GM18867 (cell line): ENCODE results near the gene CRISPLD2.
"Not testable (repeated sequence)": the region's sequence is repeated elsewhere in the genome, so short reads cannot be mapped to it uniquely, and the experiment has no call there.

ENCODE experiments used
- ATAC-seq: cut with Tn5 transposase; IDR thresholded peaks from one replicate; pipeline ENCODE4 v1.9.1; 2021; ENCODE audit warnings: mild to moderate bottlenecking, moderate library complexity; ENCODE audit not compliant: unreplicated experiment

Gene CRISPLD2

DNA sequence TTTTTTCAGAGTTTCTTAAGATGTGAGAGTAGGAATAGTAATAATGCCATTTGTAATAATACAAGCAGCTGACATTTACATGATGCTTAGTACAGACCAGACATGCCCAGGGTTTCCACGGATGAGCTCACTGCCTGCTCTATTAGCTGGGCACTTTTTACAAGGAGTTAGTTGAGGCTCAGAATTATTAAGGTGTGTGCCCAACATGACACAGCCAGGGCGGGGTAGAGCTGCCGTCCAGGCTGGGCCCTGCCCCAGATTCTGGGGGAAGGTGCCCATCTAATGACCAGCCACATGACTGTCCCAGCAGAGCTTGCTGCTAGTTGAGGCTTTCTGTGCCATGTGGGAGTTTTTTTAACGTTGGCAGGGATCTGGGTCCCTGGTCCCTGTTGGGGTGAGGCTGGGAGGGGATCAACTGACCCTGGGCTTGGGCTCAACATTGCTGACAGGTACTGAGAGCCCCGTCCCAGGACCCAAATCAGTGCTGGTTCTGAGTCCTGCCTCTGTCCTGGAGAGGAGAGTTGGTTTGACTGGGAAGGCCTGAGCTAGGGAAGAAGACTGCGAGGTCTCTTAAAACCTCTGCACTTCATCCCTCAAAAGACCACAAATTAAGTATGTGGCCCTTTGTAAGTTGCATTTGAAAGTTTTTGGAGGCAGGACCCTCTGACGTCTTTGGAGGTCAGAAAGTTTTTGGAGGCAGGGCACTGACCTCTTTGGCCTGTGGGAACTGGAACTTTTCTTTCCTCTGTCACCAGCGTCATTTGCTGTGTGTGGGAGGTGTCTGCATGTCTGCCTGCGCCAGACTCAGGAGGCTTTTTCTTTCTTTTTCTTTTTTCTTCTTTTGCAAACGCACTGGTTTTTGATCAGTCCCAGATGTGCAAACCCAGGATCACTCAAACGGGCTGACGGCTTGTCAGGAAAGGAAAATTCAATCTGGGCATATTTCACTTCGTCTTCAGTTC lies 2.2 kb downstream of the CRISPLD2 start:
- no peak for ATAC-seq

DNA sequence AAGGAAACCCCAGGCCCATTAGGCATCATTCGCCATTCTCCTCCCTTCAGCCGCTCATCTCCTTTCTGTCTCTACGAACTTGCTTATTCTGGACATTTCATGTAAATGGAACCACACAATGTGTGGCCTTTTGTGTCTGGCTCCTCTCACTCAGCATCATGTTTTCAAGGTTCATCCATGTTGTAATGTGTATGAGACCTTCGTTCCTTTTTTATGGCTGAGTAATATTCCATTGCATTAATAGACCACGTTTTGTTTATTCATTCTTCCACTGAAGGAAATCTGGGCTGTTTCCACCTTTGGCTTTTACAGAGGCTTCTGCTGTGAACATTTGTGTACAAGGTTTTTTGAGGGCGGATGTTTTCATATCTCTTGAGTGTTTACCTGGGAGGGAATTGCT lies 3.2 kb downstream of the CRISPLD2 start:
- no peak for ATAC-seq

DNA sequence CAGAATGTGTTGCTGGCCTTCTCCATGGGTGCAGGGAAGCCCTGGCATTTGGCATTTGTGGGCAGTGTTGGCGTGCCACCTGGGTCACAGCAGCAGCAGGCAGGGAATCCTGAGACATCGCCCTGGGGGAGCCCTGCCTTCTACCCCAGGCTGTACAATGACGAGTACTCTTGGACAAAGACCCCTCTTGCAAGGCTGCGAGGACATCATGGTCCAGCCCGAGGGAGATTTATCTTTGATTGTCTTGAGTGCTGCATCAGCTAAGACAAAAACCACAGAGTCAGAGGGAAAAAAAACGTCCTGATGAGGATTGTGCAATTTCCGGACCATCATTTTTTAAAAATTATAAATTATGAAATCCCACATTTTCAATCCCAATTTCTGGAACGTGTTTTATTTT lies 3.7 kb downstream of the CRISPLD2 start:
- no peak for ATAC-seq

DNA sequence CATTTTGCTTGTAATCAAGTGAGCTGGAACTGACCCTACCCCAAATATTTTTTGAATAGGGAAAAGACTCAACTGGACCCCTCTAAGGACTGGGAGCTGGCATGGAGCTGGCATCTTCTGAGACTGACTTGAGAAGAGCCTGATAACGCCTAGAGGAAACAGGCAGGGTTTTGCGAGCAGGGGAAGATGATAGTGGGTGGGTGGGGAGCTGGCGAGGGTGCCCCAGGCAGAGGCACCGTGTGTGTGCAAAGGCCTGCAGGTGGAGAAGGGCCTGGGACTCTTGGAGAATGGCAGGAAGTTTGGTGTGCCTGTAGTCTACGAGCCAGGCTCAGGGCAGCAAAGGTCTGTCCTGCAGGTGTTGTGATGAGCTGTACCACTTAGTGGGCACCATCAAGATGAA lies 4.1 kb downstream of the CRISPLD2 start:
- no peak for ATAC-seq

DNA sequence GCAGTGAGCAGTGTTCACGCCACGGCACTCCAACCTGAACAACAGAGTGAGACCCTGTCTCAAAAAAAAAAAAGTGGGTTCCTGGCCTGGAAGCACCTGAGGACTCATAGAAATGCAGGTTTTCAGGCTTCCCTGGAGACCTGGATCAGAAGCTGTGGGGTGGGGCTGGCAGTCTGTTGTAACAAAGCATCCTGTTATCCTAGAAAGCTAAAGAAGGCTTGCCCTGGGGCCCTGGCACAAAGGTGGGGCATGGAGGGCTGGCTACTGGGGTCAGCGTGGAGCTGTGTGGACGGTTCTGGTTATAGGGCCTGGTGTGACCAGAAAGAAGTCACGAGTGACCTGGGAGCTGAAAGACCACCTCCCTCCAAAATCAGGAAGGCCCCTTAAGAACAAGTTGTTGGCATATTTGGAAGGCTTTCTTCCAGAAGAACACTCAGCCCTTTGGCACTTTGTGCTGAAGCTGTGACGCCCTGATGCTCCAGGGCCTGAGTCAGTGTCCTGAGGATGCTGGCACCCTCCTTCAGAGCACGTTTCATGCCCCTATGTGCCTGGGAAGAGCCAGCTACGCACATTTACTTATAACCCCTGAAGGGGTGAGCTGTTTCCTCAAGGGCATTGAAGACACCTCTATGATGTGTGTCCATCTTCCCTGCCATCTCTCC lies 6.2 kb downstream of the CRISPLD2 start:
- no peak for ATAC-seq

DNA sequence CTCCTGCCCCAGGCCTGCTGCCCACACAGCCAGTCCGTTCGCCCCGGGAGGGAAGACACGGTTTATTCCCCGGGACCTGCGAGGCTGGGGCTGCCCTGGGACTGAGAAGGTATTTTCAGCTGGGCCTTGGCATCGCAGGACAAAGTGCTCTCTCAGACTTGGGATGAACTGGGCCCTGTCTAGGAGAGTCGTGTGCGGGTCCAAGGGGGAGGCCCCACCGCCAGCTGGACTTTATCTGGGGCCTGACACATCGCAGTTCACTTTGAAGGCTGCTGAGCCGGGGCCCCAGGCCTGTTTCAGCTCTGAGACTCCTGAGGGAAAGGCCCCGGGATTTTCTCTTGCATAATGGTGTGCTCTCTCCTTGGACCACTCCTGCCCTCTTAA lies 6.8 kb downstream of the CRISPLD2 start:
- no peak for ATAC-seq

DNA sequence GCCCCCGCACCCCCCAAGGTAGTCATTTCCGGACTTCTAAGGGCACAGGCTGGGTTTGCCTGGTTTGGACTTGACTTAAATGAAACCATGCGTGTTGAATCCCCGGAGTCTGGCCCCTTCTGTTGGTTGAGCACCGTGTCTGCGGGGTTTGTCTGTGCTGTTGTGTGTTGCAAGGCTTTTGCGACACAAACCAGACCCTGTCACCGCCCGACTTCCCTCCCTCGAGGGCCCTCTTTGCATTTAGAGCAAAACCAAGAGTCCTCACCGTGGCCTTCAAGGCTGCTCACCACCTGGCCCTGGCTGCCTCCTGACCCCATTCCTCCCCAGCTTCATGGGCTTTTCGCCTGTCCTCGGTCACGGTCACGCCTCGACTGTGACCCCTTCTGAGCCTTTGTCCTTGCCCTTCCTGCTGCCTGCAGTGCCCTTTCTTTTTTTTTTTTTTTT lies 7.4 kb downstream of the CRISPLD2 start:
- ATAC-seq, result no peak

DNA sequence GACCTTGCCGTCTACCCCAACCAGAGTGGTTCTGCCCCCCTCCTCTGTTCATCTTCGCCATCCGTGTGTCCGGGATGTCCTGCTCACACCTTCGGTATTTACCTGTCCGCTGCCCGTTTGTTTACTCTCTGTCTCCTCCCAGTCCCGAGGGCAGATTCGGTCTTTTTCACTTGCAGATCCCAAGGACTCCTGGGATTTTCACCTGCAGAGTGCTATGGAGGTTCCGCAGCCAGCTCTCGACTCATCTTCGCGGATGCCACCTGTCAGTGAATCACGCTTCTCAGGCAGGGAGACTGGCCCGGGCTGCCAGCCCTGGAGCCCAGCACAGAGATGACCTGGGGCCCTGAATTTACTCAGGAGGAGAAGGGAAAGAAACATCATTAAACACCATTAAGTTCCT lies 8.1 kb downstream of the CRISPLD2 start:
- no peak for ATAC-seq

DNA sequence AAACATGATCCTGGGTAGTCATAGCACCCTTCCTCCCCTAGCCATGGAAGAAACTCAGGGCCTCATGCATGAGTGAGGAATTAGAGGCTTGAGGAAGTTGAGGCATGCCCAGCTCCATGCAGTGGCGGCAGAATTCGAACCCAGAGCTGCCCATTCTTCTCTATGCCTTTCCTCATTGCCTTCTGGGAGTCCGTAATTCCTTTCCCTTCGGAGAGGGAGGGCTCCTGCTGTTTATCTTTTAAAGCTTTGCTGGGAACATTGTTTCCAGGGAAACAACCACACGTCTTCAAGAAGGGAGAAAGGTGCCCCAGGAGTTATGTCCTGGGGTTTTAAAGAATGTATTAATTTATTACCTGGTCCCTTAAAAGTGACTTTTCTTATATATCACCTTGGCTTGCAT lies 8.5 kb downstream of the CRISPLD2 start:
- no peak for ATAC-seq

DNA sequence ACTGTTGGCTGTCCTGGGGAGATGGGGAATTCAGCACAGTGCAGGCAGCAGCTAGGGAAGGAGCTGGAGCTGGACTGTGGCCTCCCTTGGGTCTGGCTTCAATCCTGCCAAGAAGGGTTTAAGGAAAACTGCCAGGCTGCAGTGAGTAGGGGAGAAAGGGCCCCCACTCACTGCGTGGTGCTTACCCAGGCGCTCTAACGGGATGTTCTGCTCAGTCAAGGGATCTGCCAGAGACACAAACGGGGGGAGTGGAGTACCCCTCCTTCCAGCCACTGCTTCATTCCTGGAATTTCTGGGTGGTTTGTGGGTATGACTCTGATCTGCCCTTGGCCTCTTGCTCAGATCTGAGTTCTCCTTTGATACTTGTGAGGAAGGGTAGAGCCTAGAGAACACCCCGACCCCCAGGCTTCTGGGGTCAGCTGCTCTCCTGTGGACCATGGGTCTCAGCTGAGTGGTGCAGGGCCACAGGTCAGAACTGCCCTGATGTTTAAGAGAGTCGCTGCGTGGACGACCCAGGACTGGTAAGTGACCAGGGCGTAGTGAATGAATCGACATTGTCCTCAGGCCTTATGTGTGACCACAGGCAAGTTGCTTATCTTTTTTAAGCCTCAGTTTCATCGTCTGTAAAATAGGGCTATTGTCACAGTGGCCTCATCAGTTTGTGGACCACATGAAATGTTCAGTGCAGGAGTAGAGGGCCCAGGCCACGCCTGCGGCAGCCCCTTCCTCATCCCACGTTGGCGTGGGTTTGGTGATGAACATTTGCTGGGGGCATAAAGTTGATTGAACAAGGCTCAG lies 9.6 kb downstream of the CRISPLD2 start:
- no peak for ATAC-seq

DNA sequence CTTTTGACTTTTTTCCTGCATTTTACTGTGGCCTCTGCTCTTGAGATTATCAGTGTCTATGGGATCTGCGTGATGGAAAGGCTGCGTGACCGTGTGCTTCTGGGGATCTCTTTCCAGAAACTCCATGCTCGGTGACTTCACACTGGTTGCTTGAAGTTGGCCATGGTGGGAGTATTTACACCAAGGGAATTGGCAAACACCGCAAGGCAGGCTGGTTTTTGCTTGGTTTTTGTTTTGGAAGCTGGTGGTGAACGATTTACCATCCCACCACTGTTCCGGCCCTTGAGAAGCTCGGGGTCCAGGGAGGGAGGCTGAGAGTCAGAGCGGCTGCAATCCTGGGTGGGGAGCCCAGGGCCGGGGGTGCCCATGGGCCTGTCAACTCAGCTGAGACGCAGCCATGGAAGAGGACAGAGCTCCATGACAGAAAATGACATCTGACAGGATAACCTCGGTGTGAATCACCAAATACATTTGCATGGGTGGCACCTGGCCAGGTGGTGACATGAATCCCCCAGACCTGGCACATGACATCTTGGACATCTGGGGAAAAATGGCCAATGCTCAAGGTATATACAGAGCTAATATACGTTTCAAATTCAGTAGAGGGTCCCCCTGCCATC lies 11.1 kb downstream of the CRISPLD2 start:
- no peak for ATAC-seq

DNA sequence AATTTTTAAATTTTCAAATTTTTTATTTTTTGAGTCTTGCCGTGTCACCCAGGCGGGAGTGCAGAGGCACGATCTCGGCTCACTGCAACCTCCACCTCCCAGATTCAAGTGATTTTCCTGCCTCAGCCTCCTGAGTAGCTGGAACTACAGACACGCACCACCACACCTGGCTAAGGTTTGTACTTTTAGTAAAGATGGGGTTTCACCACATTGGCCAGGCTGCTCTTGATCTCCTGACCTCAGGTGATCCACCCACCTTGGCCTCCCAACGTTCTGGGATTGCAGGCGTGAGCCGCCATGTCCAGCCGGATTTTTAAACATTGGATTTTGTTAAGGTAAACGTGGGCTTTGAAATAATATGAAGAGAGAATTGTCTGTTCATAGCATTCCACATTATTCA lies 11.9 kb downstream of the CRISPLD2 start:
- not testable (repeated sequence) for ATAC-seq

DNA sequence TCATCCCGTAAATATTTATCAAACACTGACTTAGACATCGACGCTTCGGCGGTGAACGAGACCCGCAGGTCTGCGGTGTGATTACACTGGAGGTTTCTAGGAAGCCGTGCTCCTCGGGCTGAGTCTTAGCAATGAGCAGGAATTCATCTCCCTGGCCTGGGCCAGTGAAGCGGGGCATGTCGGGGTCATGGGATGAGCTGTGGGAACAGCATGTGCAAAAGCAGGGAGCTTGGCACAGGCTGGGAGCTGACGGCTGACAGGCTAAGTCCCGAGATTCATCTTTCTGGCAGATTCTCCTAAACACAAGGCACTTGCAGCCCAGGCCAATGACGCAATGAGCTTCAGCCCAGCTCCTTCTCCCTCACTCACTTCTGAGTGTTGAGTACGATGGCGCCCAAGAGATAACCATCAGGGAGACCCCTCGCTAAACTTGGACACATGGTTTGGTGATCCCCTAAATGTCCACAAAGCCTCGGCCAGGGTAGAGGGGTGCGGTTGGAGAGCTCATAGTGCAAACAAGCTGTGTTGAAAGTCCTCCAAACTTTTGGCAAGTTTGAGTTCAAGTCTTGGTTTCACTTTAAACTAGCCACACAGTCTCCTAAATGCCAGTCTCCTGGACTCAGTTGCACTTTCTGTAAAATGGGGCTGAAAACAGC lies 12.8 kb downstream of the CRISPLD2 start:
- ATAC-seq, result no peak

DNA sequence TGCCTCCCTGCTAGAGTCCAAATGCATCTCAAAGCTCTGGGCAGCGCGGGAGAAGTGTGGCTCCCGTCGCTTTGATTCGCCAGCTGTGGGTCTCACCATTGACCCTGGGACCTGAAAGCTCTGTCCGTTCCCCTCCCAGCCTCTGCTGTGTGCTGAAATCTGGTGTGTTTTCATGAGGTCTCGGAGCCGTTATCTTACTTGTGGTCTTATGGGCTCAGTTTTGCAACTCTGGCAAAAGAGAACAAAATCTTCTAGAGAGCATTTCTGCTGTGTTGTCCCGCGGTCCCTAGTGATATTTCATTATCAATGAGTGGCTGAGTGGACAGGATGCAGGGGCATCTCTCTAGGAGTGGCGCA lies 13.3 kb downstream of the CRISPLD2 start:
- ATAC-seq, result no peak

DNA sequence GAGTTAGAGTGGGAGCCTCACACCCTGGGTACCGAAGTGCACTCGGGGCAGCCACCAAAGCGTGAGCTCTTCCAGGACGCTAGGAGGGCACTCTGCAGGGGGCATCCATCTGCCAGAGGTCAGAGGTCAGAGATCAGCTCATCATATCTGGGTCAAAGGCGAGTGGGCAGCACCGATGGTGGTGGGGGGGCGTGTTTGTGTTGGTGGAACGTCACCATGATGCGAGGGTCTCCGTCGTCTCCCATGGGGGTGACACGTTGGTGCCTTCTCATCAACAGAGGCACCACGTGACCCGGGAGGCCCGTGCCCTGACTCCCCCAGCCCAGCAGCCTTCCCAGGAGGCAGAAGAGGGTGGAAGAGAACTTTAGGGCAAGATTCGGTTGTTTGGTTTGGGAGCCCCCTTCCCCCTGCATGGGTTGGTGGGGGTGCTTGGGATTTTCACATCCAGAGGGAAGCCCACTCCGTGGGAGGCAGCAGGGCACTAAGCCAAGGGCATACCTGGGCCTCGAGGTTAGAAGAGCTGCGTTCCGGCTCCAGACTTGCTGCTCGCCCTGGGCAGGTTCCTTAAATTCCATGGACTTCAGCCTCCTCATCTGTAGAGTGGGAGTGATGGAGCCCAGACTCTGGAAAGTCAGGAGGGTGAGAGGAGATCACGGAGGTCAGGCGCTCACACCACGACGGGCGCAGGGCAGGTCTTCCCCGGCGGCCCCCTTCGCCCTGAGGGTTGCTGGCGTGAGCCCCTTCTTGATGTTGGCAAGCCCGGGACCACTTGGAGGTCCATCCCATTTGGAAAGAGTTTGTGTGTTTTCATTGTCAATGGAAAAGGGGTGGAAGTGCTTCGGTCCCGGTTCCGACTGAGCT lies 14.0 kb downstream of the CRISPLD2 start:
- no peak for ATAC-seq

DNA sequence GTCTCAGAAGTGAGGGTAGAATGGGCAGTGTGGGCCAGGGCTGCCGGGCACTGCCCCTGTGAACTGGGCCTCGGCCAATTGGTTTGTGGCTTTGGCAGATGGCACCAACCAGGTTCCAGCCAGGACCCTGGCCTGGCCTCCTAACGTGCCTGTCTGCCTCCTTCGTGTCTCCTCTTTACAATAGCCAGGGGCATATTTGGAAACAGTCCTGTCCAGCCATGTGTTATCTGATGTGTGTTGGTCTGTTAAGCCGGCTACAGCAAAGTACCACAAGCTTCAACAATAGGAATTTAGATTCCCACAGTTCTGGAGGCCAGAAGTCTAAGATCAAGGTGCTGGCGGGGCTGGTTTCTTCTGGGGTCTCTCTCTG lies 14.6 kb downstream of the CRISPLD2 start:
- ATAC-seq, result no peak

DNA sequence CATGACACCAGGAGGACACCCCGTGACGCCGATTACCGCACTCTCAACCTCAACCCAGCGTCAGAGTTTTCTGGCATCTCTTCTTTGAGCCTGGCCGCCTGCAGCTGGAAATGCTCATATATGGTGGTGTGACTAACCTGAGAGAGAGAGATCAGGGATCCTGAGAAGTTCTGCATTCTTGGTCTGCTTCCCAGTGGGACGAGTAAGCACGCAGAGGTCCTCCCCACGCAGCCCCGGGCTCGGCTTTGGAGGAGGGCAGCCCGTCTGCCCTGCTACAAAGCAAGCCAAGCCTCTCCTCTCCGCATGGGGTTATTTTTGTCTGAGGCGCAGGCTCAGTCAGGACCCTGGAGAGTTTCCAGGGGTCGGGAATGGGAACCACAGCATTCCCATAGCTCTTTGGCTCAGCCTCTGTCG lies 16.5 kb downstream of the CRISPLD2 start:
- ATAC-seq, result no peak

DNA sequence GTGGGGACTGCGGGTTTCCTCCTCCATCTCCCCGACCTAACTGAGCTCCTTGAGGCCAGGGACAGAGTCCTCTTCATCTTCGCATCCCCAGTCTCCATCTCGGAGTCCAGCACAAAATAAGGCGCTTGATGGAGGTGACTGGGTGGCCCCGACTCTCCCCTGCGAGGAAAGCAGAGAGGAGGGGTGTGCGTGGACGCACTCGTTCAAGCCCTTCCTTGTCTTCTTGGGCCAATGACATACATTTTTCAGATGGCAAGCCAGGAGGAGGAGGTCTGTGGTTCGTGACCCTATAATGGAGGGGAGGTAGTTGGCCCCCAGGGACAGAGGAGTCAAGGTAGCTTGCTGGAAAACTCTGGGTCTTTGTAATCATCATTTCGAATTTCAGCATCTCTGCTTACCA lies 17.2 kb downstream of the CRISPLD2 start:
- no peak for ATAC-seq

DNA sequence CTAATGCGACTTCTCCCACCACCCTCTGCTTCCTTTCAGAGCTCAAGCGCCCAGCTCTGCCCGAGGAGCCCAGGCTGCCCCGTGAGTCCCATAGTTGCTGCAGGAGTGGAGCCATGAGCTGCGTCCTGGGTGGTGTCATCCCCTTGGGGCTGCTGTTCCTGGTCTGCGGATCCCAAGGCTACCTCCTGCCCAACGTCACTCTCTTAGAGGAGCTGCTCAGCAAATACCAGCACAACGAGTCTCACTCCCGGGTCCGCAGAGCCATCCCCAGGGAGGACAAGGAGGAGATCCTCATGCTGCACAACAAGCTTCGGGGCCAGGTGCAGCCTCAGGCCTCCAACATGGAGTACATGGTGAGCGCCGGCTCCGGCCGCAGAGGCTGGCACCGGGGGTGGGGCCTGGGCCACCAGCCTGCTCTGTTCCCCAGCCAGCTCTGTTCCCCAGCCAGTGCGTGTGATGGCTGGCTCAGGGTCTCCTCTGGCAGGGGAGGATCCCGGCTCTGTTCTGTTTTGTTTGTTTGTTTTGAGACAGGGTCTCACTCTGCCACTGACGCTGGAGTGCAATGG lies 18.7 kb downstream of the CRISPLD2 start:
- no peak for ATAC-seq
